H1 (cell line): Measurements from ENCODE around the gene C1orf21. TPM values are rescaled to one million over a fixed set of nuclear protein-coding genes. Genes with fewer than 3 reads are reported as not detected.

Experiments used
- BACH1 ChIP-seq: IDR thresholded peaks from 2 replicates; pipeline ENCODE4 v1.6.1; 2012; ENCODE audit warnings: low read length, improper control_type of control experiment
- BCL11A ChIP-seq, 2 experiments: IDR thresholded peaks; one replicate each; pipeline ENCODE4 v1.6.1; 2011; ENCODE audit warnings: low read depth in 2 of 2, low read length in 2 of 2, mild to moderate bottlenecking in 2 of 2
- CREB1 ChIP-seq: IDR thresholded peaks from 2 replicates; pipeline ENCODE4 v1.6.1; 2012; ENCODE audit warnings: inconsistent platforms
- EP300 ChIP-seq, 2 experiments: IDR thresholded peaks; 1 replicate in 1 of 2; 2 replicates in 1 of 2; pipeline ENCODE4 v1.6.1; 2011 to 2012; ENCODE audit warnings: low read depth in 2 of 2, low read length in 2 of 2, mild to moderate bottlenecking in 2 of 2, borderline replicate concordance in 1 of 2, inconsistent platforms in 1 of 2, moderate library complexity in 1 of 2
- GABPA ChIP-seq: IDR thresholded peaks from 2 replicates; pipeline ENCODE4 v1.6.1; 2011; ENCODE audit warnings: mild to moderate bottlenecking, low read length, moderate library complexity, borderline replicate concordance; ENCODE audit not compliant: insufficient read depth
- RXRA ChIP-seq: IDR thresholded peaks from 2 replicates; pipeline ENCODE4 v1.6.1; 2011; ENCODE audit warnings: low read depth, mild to moderate bottlenecking, low read length, moderate library complexity; ENCODE audit not compliant: insufficient read depth
- SIRT6 ChIP-seq: IDR thresholded peaks from one replicate; pipeline ENCODE4 v1.7.1; 2012; ENCODE audit warnings: low read length, inconsistent platforms
- SP4 ChIP-seq: IDR thresholded peaks from 2 replicates; pipeline ENCODE4 v1.6.1; 2012; ENCODE audit warnings: low read length, inconsistent platforms
- TAF7 ChIP-seq: optimal IDR thresholded peaks from 2 replicates; pipeline ENCODE3; 2011; ENCODE audit warnings: low read depth, mild to moderate bottlenecking, inconsistent platforms, low read length, moderate library complexity, borderline replicate concordance
- polyA plus RNA-seq, 7 experiments: library from polyadenylated mRNA; depleted of rRNA in 3 of 7; stranded (reverse) in 5 of 7; unstranded in 2 of 7; fragments of >200 nt in 5 of 7; fragments of 200-250 nt in 2 of 7; gene quantifications; 1 replicate in 5 of 7; 2 replicates in 1 of 7; 4 replicates in 1 of 7; pipeline versions ENCODE4 v1.2.1 to v1.2.3, GENCODE V29; 2011 to 2013; ENCODE audit warnings: missing spikeins in 2 of 7, mixed read lengths in 2 of 7
- total RNA-seq: library from RNA; stranded (reverse); fragmentation: NEBNext Ultra II Directional; extraction: Animal tissue kit (Norgen Biotek cat#: 25700); gene quantifications from 2 replicates; pipeline ENCODE4 v1.2.1, GENCODE V29; 2021
- TF ChIP-seq, protein P1 (sequence below): IDR thresholded peaks from 2 replicates; pipeline ENCODE4 v1.6.1; 2011; ENCODE audit warnings: low read depth, mild to moderate bottlenecking, low read length; ENCODE audit not compliant: insufficient read depth

C1orf21 gene
- total and polyA plus RNA-seq, 2 of the 8 experiments (the other 6 are each of a cell fraction or from before 2014, with no cell fraction given), result 16.6 to 51.0 TPM

DNA sequence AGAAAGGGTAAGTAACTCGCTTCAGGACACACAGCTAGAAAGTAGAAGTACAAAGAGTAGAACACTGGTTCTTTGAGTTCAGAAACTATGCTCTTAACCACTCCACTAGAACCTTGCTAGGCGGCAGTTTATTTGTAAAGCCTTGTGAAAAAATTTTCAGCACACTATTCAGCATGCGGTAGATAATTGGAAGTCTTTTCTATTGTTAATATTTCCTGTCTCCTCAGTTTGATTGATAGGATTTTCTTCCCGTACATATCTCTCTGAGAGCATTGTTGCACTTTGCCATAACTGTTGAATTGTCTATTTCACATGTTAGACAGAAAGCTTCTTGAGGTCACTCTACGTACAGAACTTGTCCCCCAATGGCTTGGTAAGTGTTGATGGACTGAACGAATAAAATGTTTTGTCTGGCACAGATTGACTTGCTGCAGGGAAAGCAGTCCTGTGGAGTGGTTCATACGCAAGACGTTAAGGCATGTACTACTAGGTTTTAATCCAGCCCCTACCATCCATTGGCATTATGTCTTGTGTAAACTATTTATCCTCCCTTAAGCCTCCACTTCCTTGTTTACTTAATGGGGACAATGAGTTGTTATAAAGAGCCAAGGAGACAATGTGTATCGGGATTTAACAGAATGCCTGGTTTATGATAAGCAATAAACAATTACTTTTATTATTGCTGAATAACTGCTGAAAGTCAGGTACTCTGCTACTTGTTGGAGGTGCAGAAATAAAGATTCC, 35.8 kb downstream of the C1orf21 start (continued):
- TF ChIP-seq TAF7 (no peak), CREB1 (no peak), GABPA (no peak), SP4 (no peak), BCL11A (IDR thresholded peaks at IDR 0.05; ENCODE audit: low read depth in 2 of 2, low read length in 2 of 2) (no peak), BACH1 (no peak), EP300 (IDR thresholded peaks at IDR 0.05; ENCODE audit: borderline replicate concordance in 1 of 2, low read depth in 2 of 2, low read length in 2 of 2) (no peak), SIRT6 (no peak), RXRA (no peak)
- TF ChIP-seq, protein P1, sequence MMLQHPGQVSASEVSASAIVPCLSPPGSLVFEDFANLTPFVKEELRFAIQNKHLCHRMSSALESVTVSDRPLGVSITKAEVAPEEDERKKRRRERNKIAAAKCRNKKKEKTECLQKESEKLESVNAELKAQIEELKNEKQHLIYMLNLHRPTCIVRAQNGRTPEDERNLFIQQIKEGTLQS, result no peak
